ENCODE measurements around the gene GLCCI1. TPM values are rescaled to one million over a fixed set of nuclear protein-coding genes. Genes with fewer than 3 reads are reported as not detected.
A peak's percentile ranks its signal among the peaks of the same experiment; 100 is the strongest.

GLCCI1 gene
- total RNA-seq, 1 experiment from 2014 or later = 4.0 TPM

GRCh38 chr7:7962851-7963250 lies 5.7 kb upstream of the GLCCI1 start:
- no peak for DNase-seq (ENCODE audit: low spot score)

- DNase-seq (ENCODE audit: low spot score) = no peak
These were observed 4.3 kb upstream of the GLCCI1 start for GRCh38 chr7:7964250-7964649.

GRCh38 chr7:7964691-7965090 lies 3.9 kb upstream of the GLCCI1 start:
- DNase-seq (ENCODE audit: low spot score) = no peak

- no peak for DNase-seq (ENCODE audit: low spot score)
These were observed 3.3 kb upstream of the GLCCI1 start for GRCh38 chr7:7965301-7965700.

GRCh38 chr7:7966141-7966734 lies 2.4 kb upstream of the GLCCI1 start:
- no peak for DNase-seq (ENCODE audit: low spot score)

GRCh38 chr7:7967886-7968543 lies 581 bp upstream of the GLCCI1 start:
- DNase-seq (ENCODE audit: low spot score) = no peak

- DNase-seq (ENCODE audit: low spot score) = peak; percentile 75
These were observed 975 bp downstream of the GLCCI1 start for GRCh38 chr7:7969306-7970236.

GRCh38 chr7:7970237-7970530 lies 1.6 kb downstream of the GLCCI1 start:
- no peak for DNase-seq (ENCODE audit: low spot score)

- peak; percentile 42 for DNase-seq (ENCODE audit: low spot score)
These were observed 2.1 kb downstream of the GLCCI1 start for GRCh38 chr7:7970531-7971307.

GRCh38 chr7:7971308-7972040 lies 2.9 kb downstream of the GLCCI1 start:
- no peak for DNase-seq (ENCODE audit: low spot score)

GRCh38 chr7:7972128-7972527 lies 3.5 kb downstream of the GLCCI1 start:
- no peak for DNase-seq (ENCODE audit: low spot score)

GRCh38 chr7:7972922-7973594 lies 4.5 kb downstream of the GLCCI1 start:
- no peak for DNase-seq (ENCODE audit: low spot score)

- no peak for DNase-seq (ENCODE audit: low spot score)
These were observed 8.1 kb downstream of the GLCCI1 start for GRCh38 chr7:7976677-7977076.

GRCh38 chr7:7977774-7978173 lies 9.2 kb downstream of the GLCCI1 start:
- DNase-seq (ENCODE audit: low spot score) = no peak

GRCh38 chr7:7978860-7979259 lies 10.3 kb downstream of the GLCCI1 start:
- DNase-seq (ENCODE audit: low spot score) = no peak

GRCh38 chr7:7979558-7979957 lies 11.0 kb downstream of the GLCCI1 start:
- no peak for DNase-seq (ENCODE audit: low spot score)

- DNase-seq (ENCODE audit: low spot score) = no peak
These were observed 11.5 kb downstream of the GLCCI1 start for GRCh38 chr7:7980134-7980533.

GRCh38 chr7:7982904-7983303 lies 14.3 kb downstream of the GLCCI1 start:
- no peak for DNase-seq (ENCODE audit: low spot score)

- DNase-seq (ENCODE audit: low spot score) = no peak
These were observed 15.8 kb downstream of the GLCCI1 start for GRCh38 chr7:7984424-7984823.

- DNase-seq (ENCODE audit: low spot score) = no peak
These were observed 20.1 kb downstream of the GLCCI1 start for GRCh38 chr7:7988706-7989105.

GRCh38 chr7:7989133-7989532 lies 20.5 kb downstream of the GLCCI1 start:
- no peak for DNase-seq (ENCODE audit: low spot score)
